Measurements from ENCODE around the gene SIM1.

The SIM1 gene

GRCh38 chr6:100455230-100456124 is 9.2 kb downstream of the SIM1 start:
- DNase-seq: no peak

- no peak for DNase-seq
These were observed 10.0 kb downstream of the SIM1 start for GRCh38 chr6:100454551-100455229.

- no peak for DNase-seq
These were observed 10.8 kb downstream of the SIM1 start for GRCh38 chr6:100453701-100454521.

DNA sequence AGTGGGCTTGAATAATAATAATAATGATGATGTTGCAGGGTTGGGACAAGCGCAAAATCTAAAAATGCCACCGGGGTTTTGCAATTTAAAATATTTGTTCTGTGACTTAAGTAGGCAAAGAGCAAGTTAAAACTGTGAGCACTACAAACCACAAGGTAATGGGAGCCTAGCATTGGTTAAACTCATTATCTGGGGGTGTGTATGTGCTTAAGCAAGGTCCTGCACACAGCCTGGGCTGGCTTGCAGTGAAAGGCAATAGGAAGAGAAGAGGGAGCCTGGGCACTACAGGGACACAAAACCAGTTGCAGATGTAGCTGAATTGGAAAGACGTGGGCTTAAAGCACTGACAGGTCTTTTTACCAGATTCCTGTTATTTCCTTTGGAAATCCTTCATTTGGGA is 11.7 kb downstream of the SIM1 start:
- DNase-seq: no peak

- DNase-seq: no peak
These were observed 13.1 kb downstream of the SIM1 start for GRCh38 chr6:100451577-100451976.

- no peak for DNase-seq
These were observed 15.5 kb downstream of the SIM1 start for GRCh38 chr6:100449239-100449691.

GRCh38 chr6:100447900-100448748 is 16.6 kb downstream of the SIM1 start:
- no peak for DNase-seq

GRCh38 chr6:100447081-100447899 is 17.4 kb downstream of the SIM1 start:
- no peak for DNase-seq

- DNase-seq: peak; percentile 25
These were observed 18.3 kb downstream of the SIM1 start for GRCh38 chr6:100446115-100447080.

- DNase-seq: no peak
These were observed 19.2 kb downstream of the SIM1 start for GRCh38 chr6:100445512-100445911.

DNA sequence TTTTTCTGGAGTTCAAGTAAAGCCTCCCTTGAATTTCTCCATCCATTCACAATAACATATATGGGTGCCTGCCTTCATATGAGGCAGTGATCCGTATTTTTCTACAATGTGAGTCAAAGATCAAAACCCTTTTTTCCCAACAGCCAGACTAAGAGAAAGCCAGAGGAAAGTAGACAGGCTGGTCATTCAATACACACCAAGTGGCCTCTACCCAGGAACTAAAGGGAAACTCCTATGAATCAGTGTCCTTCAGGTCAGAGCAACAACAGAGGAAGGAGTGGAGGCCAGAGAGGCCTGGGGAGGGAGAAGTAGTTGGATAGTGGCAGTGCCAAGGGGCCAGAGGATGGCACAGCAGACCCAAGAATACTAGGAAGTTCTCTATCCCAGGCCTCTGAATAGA is 23.8 kb downstream of the SIM1 start:
- no peak for DNase-seq

DNA sequence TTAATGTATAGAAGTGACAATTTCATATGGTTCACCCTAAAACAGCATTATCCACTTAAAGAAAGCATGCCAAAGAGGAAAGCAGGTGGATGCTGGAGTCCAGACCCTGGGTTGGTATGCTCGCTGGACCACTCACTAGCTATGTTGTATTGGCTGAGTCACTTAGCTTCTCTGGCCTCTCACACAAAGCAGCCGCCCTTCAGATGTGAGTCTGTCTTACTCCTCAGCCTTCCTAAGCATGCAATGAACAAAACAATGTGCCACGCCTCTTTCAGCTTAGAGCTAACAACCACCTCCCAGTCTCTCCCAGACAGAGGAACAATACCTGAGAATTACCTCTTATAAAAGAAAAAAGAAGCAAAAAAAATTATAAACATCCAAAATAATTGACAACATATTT is 29.4 kb downstream of the SIM1 start:
- peak; percentile 15 for DNase-seq

DNA sequence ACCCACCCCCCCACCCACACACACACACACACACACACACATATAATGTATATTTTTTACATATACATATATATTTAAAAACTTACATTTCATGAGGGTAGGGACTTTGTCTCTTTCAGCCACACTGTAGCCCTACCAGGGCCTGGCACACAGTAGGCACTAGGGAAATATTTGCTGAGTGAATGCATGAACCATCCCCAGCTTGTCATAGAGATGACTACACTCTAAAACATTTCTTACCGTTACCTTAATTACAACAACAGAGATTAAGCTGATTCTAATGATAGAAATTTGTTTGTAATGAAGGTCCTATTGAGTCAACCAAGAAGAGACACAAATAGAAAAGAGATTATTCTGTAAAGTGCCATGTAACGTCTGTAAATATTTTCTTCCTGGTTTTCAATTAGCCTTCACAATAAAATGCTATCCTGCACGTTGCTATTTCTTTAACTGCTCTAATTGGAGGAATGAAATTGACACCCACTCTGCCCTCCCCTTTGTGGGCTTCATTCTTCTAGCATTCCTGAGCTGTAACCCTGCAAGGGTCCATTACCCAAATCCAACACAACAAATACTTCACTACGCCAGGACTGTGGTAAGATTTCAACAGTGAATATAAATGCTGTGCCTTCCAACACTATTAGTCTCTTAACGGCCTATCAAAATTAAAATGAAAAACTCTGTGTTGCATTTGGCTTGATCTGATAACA is 30.8 kb downstream of the SIM1 start:
- DNase-seq: peak; percentile 8

DNA sequence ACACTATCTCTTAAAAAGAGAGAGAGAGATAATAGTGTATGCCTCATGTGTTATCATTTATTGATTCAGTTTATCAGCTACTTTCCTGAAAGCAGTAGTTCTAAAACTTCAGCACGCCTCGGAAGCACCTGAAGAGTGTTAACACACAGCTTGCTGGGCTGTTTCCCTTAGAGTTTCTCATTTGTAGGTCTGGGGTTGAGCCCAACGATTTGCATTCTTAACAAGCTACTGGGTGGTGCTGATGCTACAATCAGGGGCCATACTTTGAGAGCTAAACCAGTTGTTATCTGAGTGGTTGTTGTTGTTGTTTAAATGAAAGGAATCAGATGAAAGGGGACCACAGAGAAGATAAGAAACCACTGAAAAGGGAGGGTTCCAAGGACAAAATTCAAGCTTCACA is 32.6 kb downstream of the SIM1 start:
- DNase-seq: no peak

DNA sequence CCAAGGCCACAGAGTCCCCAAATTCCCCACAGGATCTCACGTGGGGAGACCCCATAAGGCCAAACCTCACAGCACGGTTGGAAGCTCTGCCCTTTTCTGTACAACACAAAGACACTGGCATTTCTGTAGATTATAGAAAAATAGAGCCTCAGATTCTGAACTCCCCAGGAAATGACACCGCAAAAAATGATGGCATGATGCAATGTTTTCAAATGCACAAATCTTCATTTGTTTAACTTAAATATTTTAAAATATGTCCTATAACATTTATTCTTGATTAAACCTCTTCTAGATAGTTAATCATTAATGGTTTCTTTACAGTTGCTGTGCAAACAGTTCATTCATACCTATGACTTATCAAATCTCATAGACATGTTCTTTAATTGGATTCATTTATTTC is 33.8 kb downstream of the SIM1 start:
- no peak for DNase-seq

GRCh38 chr6:100427452-100427851 is 37.3 kb downstream of the SIM1 start:
- DNase-seq: no peak

- DNase-seq: no peak
These were observed 37.9 kb downstream of the SIM1 start for GRCh38 chr6:100426744-100427338.

- DNase-seq: peak; percentile 47
These were observed 38.5 kb downstream of the SIM1 start for GRCh38 chr6:100426241-100426640.

- no peak for DNase-seq
These were observed 44.0 kb downstream of the SIM1 start for GRCh38 chr6:100420711-100421110.

All from fibroblast of skin of right biceps (primary cell).